Fibroblast of peridontal ligament (primary cell): ENCODE data around the gene PPFIBP1.

Experiments
- DNase-seq: peaks from one replicate; pipeline ENCODE4 v3.0.0-alpha.2; 2010; ENCODE audit errors: extremely low read depth

PPFIBP1 gene

GRCh38 chr12:27523642-27524493 lies at the start of gene PPFIBP1:
Gene PPFIBP1, plus strand, starts transcription at chr12:27524206. Its CDS starts 109,191 bp downstream, at chr12:27633397.
- DNase-seq, result peak; percentile 98

GRCh38 chr12:27474344-27474743 lies 49.7 kb upstream of the PPFIBP1 start:
- peak; percentile 89 for DNase-seq

- DNase-seq, result no peak
Measured at GRCh38 chr12:27477049-27477448, 47.0 kb upstream of the PPFIBP1 start.

- no peak for DNase-seq
Measured at GRCh38 chr12:27478949-27479348, 45.1 kb upstream of the PPFIBP1 start.

GRCh38 chr12:27480016-27480415 lies 44.0 kb upstream of the PPFIBP1 start:
- no peak for DNase-seq

GRCh38 chr12:27486961-27487360 lies 37.0 kb upstream of the PPFIBP1 start:
- peak; percentile 77 for DNase-seq

- DNase-seq, result no peak
Measured at GRCh38 chr12:27488479-27488878, 35.5 kb upstream of the PPFIBP1 start.

- DNase-seq, result no peak
Measured at GRCh38 chr12:27491226-27491625, 32.8 kb upstream of the PPFIBP1 start.

GRCh38 chr12:27493260-27493940 lies 30.6 kb upstream of the PPFIBP1 start:
- no peak for DNase-seq

- no peak for DNase-seq
Measured at GRCh38 chr12:27497446-27497845, 26.6 kb upstream of the PPFIBP1 start.

- no peak for DNase-seq
Measured at GRCh38 chr12:27498149-27498548, 25.9 kb upstream of the PPFIBP1 start.

GRCh38 chr12:27498761-27499160 lies 25.2 kb upstream of the PPFIBP1 start:
- DNase-seq, result peak; percentile 46

GRCh38 chr12:27499377-27499776 lies 24.6 kb upstream of the PPFIBP1 start:
- no peak for DNase-seq

GRCh38 chr12:27500546-27500945 lies 23.5 kb upstream of the PPFIBP1 start:
- no peak for DNase-seq

- DNase-seq, result no peak
Measured at GRCh38 chr12:27502021-27502435, 22.0 kb upstream of the PPFIBP1 start.

GRCh38 chr12:27504507-27504906 lies 19.5 kb upstream of the PPFIBP1 start:
- peak; percentile 26 for DNase-seq

- peak; percentile 88 for DNase-seq
Measured at GRCh38 chr12:27505109-27505508, 18.9 kb upstream of the PPFIBP1 start.

GRCh38 chr12:27505761-27506160 lies 18.2 kb upstream of the PPFIBP1 start:
- peak; percentile 34 for DNase-seq

- DNase-seq, result no peak
Measured at GRCh38 chr12:27506645-27507189, 17.3 kb upstream of the PPFIBP1 start.

- DNase-seq, result no peak
Measured at GRCh38 chr12:27508736-27509431, 15.1 kb upstream of the PPFIBP1 start.

- peak; percentile 62 for DNase-seq
Measured at GRCh38 chr12:27511031-27511722, 12.8 kb upstream of the PPFIBP1 start.

- no peak for DNase-seq
Measured at GRCh38 chr12:27511723-27512045, 12.3 kb upstream of the PPFIBP1 start.
